H9 (cell line): Measurements from ENCODE around the gene IL1RAPL1. TPM values are rescaled to one million over a fixed set of nuclear protein-coding genes. Genes with fewer than 3 reads are reported as not detected.

Experiments
- DNase-seq: peaks from one replicate; pipeline ENCODE4 v3.0.0-alpha.2; 2017
- H2AFZ ChIP-seq: one replicate; pipeline ENCODE4 v1.6.1; 2013; ENCODE audit warnings: mild to moderate bottlenecking, low read length, control low read depth, moderate library complexity
- H2AK5ac ChIP-seq: 2 replicates; pipeline ENCODE4 v1.6.1; 2013; ENCODE audit warnings: low read length, control low read depth, mixed read lengths; ENCODE audit not compliant: insufficient read length
- H2BK120ac ChIP-seq: one replicate; pipeline ENCODE4 v1.6.1; 2013; ENCODE audit warnings: low read depth, mild to moderate bottlenecking, low read length, control low read depth, inconsistent platforms; ENCODE audit not compliant: poor library complexity, severe bottlenecking
- H2BK12ac ChIP-seq: 2 replicates; pipeline ENCODE4 v1.6.1; 2013; ENCODE audit warnings: low read length, control low read depth, mixed read lengths, low read depth; ENCODE audit not compliant: insufficient read length
- H2BK15ac ChIP-seq: 2 replicates; pipeline ENCODE4 v1.6.1; 2013; ENCODE audit warnings: low read depth, low read length, control low read depth
- H2BK20ac ChIP-seq: one replicate; pipeline ENCODE4 v1.6.1; 2013; ENCODE audit warnings: low read depth, mild to moderate bottlenecking, low read length, control low read depth, inconsistent platforms; ENCODE audit not compliant: poor library complexity, severe bottlenecking
- H2BK5ac ChIP-seq: 2 replicates; pipeline ENCODE4 v1.6.1; 2013; ENCODE audit warnings: low read length, control low read depth, mixed read lengths; ENCODE audit not compliant: insufficient read length
- H3K14ac ChIP-seq: 2 replicates; pipeline ENCODE4 v1.6.1; 2013; ENCODE audit warnings: low read length, control low read depth; ENCODE audit not compliant: insufficient read depth
- H3K18ac ChIP-seq: 2 replicates; pipeline ENCODE4 v1.6.1; 2013; ENCODE audit warnings: low read depth, mild to moderate bottlenecking, mixed read lengths, low read length, control low read depth; ENCODE audit not compliant: insufficient read length
- H3K23ac ChIP-seq: 2 replicates; pipeline ENCODE4 v1.6.1; 2013; ENCODE audit warnings: low read length, control low read depth, mixed read lengths, low read depth; ENCODE audit not compliant: insufficient read length
- H3K23me2 ChIP-seq: 2 replicates; pipeline ENCODE4 v1.6.1; 2013; ENCODE audit warnings: low read depth, mild to moderate bottlenecking, mixed read lengths, low read length, control low read depth; ENCODE audit not compliant: insufficient read length, poor library complexity, severe bottlenecking
- H3K27ac ChIP-seq: 2 replicates; pipeline ENCODE4 v1.5.1; 2013; ENCODE audit warnings: low read length, control low read depth, mixed read lengths, low read depth; ENCODE audit not compliant: insufficient read length
- H3K27me3 ChIP-seq: 2 replicates; pipeline ENCODE4 v1.6.1; 2013; ENCODE audit warnings: low read length, control low read depth, inconsistent platforms; ENCODE audit not compliant: insufficient read depth
- H3K4ac ChIP-seq: 2 replicates; pipeline ENCODE4 v1.6.1; 2013; ENCODE audit warnings: low read depth, mild to moderate bottlenecking, control low read depth, inconsistent platforms, low read length, moderate library complexity
- H3K4me1 ChIP-seq: 2 replicates; pipeline ENCODE4 v1.6.1; 2013; ENCODE audit warnings: low read length, control low read depth, inconsistent platforms; ENCODE audit not compliant: insufficient read depth
- H3K4me2 ChIP-seq: 2 replicates; pipeline ENCODE4 v1.6.1; 2013; ENCODE audit warnings: low read length, control low read depth, mixed read lengths; ENCODE audit not compliant: insufficient read length, insufficient read depth
- H3K56ac ChIP-seq: 2 replicates; pipeline ENCODE4 v1.6.1; 2013; ENCODE audit warnings: low read depth, mild to moderate bottlenecking, mixed read lengths, low read length, control low read depth; ENCODE audit not compliant: insufficient read length
- H3K79me1 ChIP-seq: 2 replicates; pipeline ENCODE4 v1.6.1; 2013; ENCODE audit warnings: low read depth, mild to moderate bottlenecking, moderate library complexity, low read length, control low read depth, inconsistent platforms; ENCODE audit not compliant: insufficient read depth, poor library complexity, severe bottlenecking
- H3K79me2 ChIP-seq: 2 replicates; pipeline ENCODE4 v1.6.1; 2013; ENCODE audit warnings: low read length, control low read depth, inconsistent platforms; ENCODE audit not compliant: insufficient read depth
- H3K9ac ChIP-seq: 2 replicates; pipeline ENCODE4 v1.6.1; 2013; ENCODE audit warnings: low read length, control low read depth, mixed read lengths; ENCODE audit not compliant: insufficient read length; ENCODE audit errors: extremely low read depth
- H3K9me3 ChIP-seq: one replicate; pipeline ENCODE4 v1.6.1; 2013; ENCODE audit warnings: low read depth, low read length, inconsistent platforms; ENCODE audit not compliant: control insufficient read depth
- H3T11ph ChIP-seq: one replicate; pipeline ENCODE4 v1.6.1; 2013; ENCODE audit warnings: mild to moderate bottlenecking, low read length, control low read depth, inconsistent platforms
- H4K20me1 ChIP-seq: one replicate; pipeline ENCODE4 v1.6.1; 2013; ENCODE audit not compliant: control insufficient read depth, insufficient read length, insufficient read depth
- H4K5ac ChIP-seq: 2 replicates; pipeline ENCODE4 v1.6.1; 2013; ENCODE audit warnings: low read depth, mild to moderate bottlenecking, mixed read lengths, low read length, control low read depth; ENCODE audit not compliant: insufficient read length
- H4K8ac ChIP-seq: replicated peaks from 2 replicates; pipeline ENCODE4 v1.6.1; 2013; ENCODE audit warnings: low read length, control low read depth, mixed read lengths, low read depth; ENCODE audit not compliant: insufficient read length
- H4K91ac ChIP-seq: 2 replicates; pipeline ENCODE4 v1.6.1; 2013; ENCODE audit warnings: low read depth, mild to moderate bottlenecking, moderate library complexity, mixed read lengths, low read length, control low read depth; ENCODE audit not compliant: insufficient read length
- H3K27ac Mint-ChIP-seq, 3 experiments: 2 replicates in 2 of 3; 3 replicates in 1 of 3; pipeline ENCODE4 v1.8.0; 2020 to 2021; ENCODE audit warnings: mixed read lengths in 3 of 3, mild to moderate bottlenecking in 1 of 3, moderate library complexity in 1 of 3
- H3K27me3 Mint-ChIP-seq: 2 replicates; pipeline ENCODE4 v1.8.0; 2021; ENCODE audit warnings: low read depth, mild to moderate bottlenecking, moderate library complexity, mixed read lengths
- H3K36me3 Mint-ChIP-seq, 3 experiments: 2 replicates in 2 of 3; 3 replicates in 1 of 3; pipeline ENCODE4 v1.8.0; 2020 to 2021; ENCODE audit warnings: low read depth in 3 of 3, mixed read lengths in 3 of 3; ENCODE audit not compliant: insufficient read depth in 1 of 3
- H3K4me1 Mint-ChIP-seq, 2 experiments: 2 replicates each; pipeline ENCODE4 v1.8.0; 2020; ENCODE audit warnings: mixed read lengths in 2 of 2
- H3K4me3 Mint-ChIP-seq, 2 experiments: 2 replicates in 1 of 2; 3 replicates in 1 of 2; pipeline ENCODE4 v1.8.0; 2020 to 2021; ENCODE audit warnings: mild to moderate bottlenecking in 2 of 2, mixed read lengths in 2 of 2, moderate library complexity in 1 of 2
- H3K9me3 Mint-ChIP-seq, 2 experiments: 2 replicates in 1 of 2; 3 replicates in 1 of 2; pipeline ENCODE4 v1.8.0; 2020; ENCODE audit warnings: mild to moderate bottlenecking in 2 of 2, mixed read lengths in 2 of 2, moderate library complexity in 1 of 2
- CTCF ChIP-seq: fragments of 200-600 bp; sonication (generic); conservative IDR thresholded peaks from 3 replicates; pipeline ENCODE4 v1.8.0; 2021; ENCODE audit warnings: antibody characterized with exemption, mild to moderate bottlenecking
- total RNA-seq: library from RNA; stranded (reverse); gene quantifications from 2 replicates; pipeline ENCODE4 v1.2.1, GENCODE V29; 2021

IL1RAPL1 gene
- total RNA-seq, 1 experiment from 2014 or later: 0.31 TPM

DNA sequence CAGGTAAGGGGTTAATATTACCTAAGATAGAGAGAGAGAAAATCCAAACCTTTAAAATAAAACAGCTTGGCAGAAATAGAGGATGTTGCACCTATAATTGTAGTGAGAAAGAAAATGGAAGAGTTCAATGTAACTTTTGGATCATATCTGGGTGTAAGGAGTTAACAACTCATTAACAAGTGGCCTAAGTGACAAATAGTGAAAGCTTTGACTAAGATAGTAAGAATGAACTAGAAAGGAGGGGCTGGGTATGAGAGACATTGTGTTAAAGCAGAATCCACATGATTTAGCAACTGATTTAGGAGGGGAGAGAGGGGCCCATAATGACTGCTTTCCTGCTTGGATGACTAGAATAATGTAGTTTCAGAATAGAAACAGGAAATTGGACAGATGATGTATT is 761.0 kb downstream of the IL1RAPL1 start:
- H2BK120ac ChIP-seq: no peak overlapping the region
- no peak overlapping the region for H3K23ac ChIP-seq
- H3K4me3 Mint-ChIP-seq: no peak overlapping the region
- H3K4me2 ChIP-seq: no peak overlapping the region
- H3K4ac ChIP-seq: no peak overlapping the region
- H3K56ac ChIP-seq: no peak overlapping the region
- no peak overlapping the region for H3T11ph ChIP-seq
- H3K23me2 ChIP-seq: no peaks in the 10 kb centered on the region
- H4K8ac ChIP-seq: no peak overlapping the region
- H3K4me1 Mint-ChIP-seq: no peaks in the 10 kb centered on the region
- H3K36me3 Mint-ChIP-seq: no peaks in the 10 kb centered on the region
- H3K9me3 ChIP-seq: peaks cover 4% of the 10 kb centered on the region
- H2BK12ac ChIP-seq: no peak overlapping the region
- H4K91ac ChIP-seq: no peak overlapping the region
- H4K5ac ChIP-seq: no peak overlapping the region
- no peaks in the 10 kb centered on the region for H3K27me3 ChIP-seq
- no peak overlapping the region for H3K27ac ChIP-seq
- no peaks in the 10 kb centered on the region for H3K27me3 Mint-ChIP-seq
- no peak overlapping the region for H3K14ac ChIP-seq
- no peak overlapping the region for H2BK15ac ChIP-seq
- no peak overlapping the region for H2AFZ ChIP-seq
- no peak overlapping the region for H2BK20ac ChIP-seq
- H4K20me1 ChIP-seq: no peaks in the 10 kb centered on the region
- TF ChIP-seq CTCF: no peak
- H2BK5ac ChIP-seq: no peak overlapping the region
- no peak for DNase-seq
- no peaks in the 10 kb centered on the region for H3K4me1 ChIP-seq
- peaks cover 0 to 42% of the 10 kb centered on the region in 2 experiments; a peak in 4 of 5 replicates for H3K9me3 Mint-ChIP-seq
- H2AK5ac ChIP-seq: no peak overlapping the region
- no peak overlapping the region for H3K9ac ChIP-seq
- no peaks in the 10 kb centered on the region for H3K79me1 ChIP-seq
- H3K27ac Mint-ChIP-seq: no peak overlapping the region
- no peaks in the 10 kb centered on the region for H3K79me2 ChIP-seq
- no peak overlapping the region for H3K18ac ChIP-seq
